Fibroblast of lung (primary cell): ENCODE measurements around the gene EIF4H.

Experiments
- CTCF ChIP-seq, 2 donors: IDR thresholded peaks in 1 of 2; conservative IDR thresholded peaks in 1 of 2; 1 replicate in 1 of 2; 2 replicates in 1 of 2; pipeline ENCODE4 v1.5.1; 2011 to 2012; ENCODE audit warnings: low read length in 2 of 2, control low read depth in 1 of 2, inconsistent platforms in 1 of 2, low read depth in 1 of 2, mild to moderate bottlenecking in 1 of 2
- EZH2 ChIP-seq: IDR thresholded peaks from 2 replicates; pipeline ENCODE4 v1.5.1; 2012; ENCODE audit warnings: low read length, control low read depth, mild to moderate bottlenecking; ENCODE audit errors: missing control alignments

- TF ChIP-seq CTCF (conservative IDR thresholded peaks at IDR 0.05 in 1 of 2, IDR thresholded peaks at IDR 0.05 in 1 of 2; ENCODE audit: low read depth in 1 of 2, low read length in 2 of 2) (no peak), EZH2 (no peak)
Measured at GRCh38 chr7:74176555-74176954, 2.4 kb downstream of the EIF4H start.
